HFF-Myc (cell line): Measurements from ENCODE around the gene WSCD2.

Experiments
- DNase-seq: peaks from one replicate; pipeline ENCODE4 v3.0.0-alpha.2; 2011; ENCODE audit warnings: low read depth; ENCODE audit errors: extremely low read depth
- H3K4me3 ChIP-seq: replicated peaks from 2 replicates; pipeline ENCODE4 v1.5.1; 2011; ENCODE audit warnings: low read depth, mild to moderate bottlenecking, control low read depth, low read length
- TF ChIP-seq, protein P1 (sequence below): IDR thresholded peaks from 2 replicates; pipeline ENCODE4 v1.5.1; 2012; ENCODE audit warnings: mild to moderate bottlenecking, low read depth, low read length, control low read depth; ENCODE audit errors: missing control alignments

WSCD2 gene

DNA sequence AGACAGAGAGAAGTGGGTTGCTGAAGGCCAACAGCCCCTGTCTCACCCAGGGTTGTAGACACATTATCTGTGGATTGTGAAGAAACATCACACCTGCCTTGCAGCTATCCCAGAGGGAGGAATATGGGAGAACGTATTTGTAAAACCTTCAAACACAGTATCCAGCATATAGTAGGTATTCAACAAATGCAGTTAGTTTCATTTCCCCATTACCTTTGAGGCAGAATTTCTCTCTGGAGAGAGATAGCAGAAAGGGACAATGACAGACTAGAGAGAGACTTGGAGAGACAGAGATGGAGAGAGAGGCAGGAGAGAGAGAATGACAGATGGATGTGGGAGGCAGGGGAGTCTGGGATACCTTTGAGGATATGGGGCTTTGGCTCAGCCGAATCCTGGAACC lies 62.0 kb downstream of the WSCD2 start:
- H3K4me3 ChIP-seq = no peak overlapping the region
- DNase-seq = no peak

DNA sequence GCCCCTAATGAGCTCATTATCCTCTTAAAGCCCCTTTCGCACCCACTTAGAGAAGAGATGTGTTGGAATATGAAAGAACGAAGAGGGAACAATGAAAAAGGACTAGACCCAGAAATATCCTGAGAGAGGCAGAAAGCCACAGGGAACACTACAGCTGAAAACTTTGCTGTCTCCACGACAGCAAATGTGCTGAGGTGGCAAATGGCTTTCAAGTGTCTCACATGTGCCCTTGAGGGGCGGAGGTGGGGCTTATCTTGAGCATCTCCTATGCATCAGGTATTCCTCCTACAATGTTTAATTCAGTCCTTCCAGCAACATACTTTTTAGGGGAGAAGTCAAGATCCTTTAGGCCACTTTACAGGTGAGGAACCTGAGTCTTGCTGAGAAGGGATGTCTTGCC lies 62.9 kb downstream of the WSCD2 start:
- no peak overlapping the region for H3K4me3 ChIP-seq
- TF ChIP-seq, protein P1, sequence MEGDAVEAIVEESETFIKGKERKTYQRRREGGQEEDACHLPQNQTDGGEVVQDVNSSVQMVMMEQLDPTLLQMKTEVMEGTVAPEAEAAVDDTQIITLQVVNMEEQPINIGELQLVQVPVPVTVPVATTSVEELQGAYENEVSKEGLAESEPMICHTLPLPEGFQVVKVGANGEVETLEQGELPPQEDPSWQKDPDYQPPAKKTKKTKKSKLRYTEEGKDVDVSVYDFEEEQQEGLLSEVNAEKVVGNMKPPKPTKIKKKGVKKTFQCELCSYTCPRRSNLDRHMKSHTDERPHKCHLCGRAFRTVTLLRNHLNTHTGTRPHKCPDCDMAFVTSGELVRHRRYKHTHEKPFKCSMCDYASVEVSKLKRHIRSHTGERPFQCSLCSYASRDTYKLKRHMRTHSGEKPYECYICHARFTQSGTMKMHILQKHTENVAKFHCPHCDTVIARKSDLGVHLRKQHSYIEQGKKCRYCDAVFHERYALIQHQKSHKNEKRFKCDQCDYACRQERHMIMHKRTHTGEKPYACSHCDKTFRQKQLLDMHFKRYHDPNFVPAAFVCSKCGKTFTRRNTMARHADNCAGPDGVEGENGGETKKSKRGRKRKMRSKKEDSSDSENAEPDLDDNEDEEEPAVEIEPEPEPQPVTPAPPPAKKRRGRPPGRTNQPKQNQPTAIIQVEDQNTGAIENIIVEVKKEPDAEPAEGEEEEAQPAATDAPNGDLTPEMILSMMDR = no peak
- DNase-seq = no peak

More for the DNA sequence above, 62.0 kb downstream of the WSCD2 start:
- TF ChIP-seq, protein P1 = no peak

DNA sequence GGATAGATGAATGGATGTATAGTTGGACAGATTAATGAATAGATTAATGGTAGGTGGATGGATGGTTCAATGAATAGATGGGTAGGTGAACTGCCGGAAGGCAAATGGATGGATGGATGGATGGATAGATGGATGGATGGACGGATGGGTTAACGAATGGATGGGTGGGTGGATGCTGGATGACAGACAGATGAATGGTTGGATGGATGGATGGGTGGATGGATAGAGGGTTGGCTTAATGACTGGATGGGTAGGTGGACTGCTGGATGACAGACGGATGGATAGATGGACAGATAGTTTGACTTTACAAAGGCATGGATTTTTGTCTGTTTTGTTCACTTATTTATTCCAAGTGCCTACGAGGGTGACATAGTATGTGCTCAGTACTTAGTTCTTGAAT lies 64.4 kb downstream of the WSCD2 start:
- no peak overlapping the region for H3K4me3 ChIP-seq
- TF ChIP-seq, protein P1 = no peak
- no peak for DNase-seq

DNA sequence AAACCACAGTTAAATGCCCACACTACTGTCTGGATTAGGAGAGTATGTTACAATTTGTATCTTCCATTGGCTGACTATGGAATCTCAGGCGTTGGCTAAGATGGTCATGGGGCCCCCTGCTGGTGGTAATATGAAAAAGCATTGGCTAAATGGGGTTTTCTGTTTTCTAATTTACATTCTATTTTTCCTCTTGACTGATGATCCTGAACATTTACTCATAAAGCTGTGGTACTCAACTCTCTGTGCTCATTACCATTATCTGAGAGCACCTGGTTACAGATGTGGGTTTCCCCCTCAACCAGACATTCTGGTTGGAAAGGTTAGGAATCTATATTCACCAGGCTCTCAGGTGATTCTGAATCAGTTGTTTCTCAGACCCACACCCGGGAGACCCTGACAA lies 64.8 kb downstream of the WSCD2 start:
- DNase-seq = no peak
- TF ChIP-seq, protein P1 = peak; percentile 70
- H3K4me3 ChIP-seq = no peak overlapping the region

DNA sequence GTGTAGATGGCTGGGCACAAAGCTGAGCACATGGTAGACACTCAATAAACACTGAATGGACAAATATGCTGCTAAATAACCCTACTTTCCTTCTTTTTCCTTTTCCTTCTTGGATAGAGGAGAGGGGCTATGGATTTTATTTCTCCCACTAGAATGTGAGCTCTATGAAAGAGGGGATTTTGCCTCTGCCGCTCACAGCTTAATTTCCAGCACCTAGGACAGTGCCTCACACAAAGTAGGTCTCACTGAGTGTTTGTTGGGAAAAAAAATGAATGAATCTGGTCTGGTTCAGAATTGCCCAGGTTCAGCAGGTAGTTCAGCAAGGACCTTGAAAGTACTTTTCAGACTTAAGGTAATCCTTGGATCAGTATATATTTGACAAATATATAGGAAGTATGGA lies 65.5 kb downstream of the WSCD2 start:
- H3K4me3 ChIP-seq = no peak overlapping the region

DNA sequence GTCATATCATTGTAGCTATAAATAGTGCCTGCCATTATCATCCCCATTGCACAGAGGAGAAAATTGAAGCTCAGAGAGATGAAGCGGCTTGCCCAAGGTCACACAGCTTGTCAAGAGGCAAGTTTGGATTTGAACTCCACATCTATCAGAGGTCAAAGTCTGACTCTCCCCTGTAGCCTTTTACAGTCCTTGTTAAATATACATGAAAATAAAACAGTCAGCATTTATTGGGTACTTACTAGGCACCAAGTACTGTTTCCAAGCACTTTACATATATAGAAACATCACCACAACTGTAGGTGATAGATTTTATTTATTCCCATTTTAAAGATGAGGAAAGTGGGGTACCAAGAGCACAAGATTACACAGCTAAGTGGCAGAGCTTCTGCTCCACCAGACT lies 67.2 kb downstream of the WSCD2 start:
- DNase-seq = no peak
- no peak overlapping the region for H3K4me3 ChIP-seq
- TF ChIP-seq, protein P1 = no peak

More for the DNA sequence above, 65.5 kb downstream of the WSCD2 start:
- TF ChIP-seq, protein P1 = no peak
- DNase-seq = no peak

DNA sequence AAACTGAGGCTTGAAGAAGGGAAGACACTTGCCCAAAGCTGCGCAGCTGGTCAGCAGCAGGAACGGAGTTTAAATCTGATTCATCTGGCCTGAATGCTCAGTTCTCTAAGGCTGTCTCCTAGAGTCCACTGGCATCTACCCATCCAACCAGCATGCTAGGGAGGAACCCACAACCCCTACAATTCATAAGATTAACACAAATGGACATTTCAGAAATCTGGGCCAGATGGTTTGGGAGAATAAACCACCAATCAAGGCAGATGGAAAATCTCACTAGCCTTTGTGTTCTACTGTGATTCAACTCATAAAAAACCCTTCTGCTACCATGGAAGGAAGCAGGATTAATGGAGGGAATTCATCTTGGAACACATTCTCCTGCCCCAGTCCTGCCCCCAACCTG lies 67.8 kb downstream of the WSCD2 start:
- TF ChIP-seq, protein P1 = no peak
- H3K4me3 ChIP-seq = no peak overlapping the region
- DNase-seq = no peak
